GM19351 (cell line): ENCODE measurements around the gene AMBRA1.

Experiments
- ATAC-seq: cut with Tn5 transposase; IDR thresholded peaks from one replicate; pipeline ENCODE4 v1.9.1; 2021; ENCODE audit warnings: mild to moderate bottlenecking, moderate library complexity; ENCODE audit not compliant: unreplicated experiment

The AMBRA1 gene

DNA sequence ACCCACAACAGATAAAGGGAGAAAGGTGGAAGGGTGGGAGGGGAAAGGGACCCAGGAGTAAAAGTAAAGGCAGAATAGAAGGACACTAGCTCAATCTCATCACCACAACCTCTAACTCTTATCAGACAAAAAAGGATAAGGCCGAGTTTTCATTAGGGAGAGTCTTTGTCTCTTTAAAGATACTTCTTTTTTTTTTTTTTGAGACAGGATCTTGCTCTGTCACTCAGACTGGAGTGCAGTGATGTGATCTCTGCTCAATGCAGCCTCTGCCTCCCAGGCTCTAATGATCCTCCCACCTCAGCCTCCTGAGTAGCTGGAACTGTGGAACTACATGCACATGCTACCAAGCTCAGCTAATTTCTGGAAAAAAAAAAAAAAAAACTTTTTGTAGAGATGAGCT is 116.7 kb downstream of the AMBRA1 start:
- no peak for ATAC-seq

DNA sequence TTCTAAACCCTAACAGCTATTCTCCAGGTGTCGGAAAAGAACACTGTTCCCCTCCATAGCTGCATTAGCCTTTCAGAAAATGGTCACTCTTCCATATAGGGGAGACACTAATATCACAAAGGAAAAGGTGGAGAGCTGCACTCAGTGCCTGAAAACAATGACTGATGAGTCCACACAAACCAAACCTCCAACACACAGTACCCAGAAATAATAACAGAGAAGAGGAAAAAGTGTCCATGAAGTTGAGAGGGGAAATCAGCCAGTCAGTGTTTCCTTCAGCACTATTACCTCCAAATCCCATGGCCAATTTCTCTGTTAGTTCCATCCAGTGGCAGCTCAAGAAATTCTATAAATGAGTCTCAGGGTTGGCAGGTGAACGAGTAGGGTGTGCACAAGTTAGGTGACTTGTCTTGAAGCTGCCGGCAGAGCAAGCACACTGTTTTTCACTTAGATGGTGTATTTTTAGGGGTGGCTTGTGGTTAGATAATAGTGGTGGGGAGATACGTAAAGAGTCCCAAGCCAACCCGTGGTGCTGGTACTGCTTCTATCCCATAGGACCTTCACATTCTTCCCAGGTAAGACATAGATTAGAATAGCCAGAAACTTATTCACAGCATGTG is 117.8 kb downstream of the AMBRA1 start:
- ATAC-seq, result peak; percentile 74

DNA sequence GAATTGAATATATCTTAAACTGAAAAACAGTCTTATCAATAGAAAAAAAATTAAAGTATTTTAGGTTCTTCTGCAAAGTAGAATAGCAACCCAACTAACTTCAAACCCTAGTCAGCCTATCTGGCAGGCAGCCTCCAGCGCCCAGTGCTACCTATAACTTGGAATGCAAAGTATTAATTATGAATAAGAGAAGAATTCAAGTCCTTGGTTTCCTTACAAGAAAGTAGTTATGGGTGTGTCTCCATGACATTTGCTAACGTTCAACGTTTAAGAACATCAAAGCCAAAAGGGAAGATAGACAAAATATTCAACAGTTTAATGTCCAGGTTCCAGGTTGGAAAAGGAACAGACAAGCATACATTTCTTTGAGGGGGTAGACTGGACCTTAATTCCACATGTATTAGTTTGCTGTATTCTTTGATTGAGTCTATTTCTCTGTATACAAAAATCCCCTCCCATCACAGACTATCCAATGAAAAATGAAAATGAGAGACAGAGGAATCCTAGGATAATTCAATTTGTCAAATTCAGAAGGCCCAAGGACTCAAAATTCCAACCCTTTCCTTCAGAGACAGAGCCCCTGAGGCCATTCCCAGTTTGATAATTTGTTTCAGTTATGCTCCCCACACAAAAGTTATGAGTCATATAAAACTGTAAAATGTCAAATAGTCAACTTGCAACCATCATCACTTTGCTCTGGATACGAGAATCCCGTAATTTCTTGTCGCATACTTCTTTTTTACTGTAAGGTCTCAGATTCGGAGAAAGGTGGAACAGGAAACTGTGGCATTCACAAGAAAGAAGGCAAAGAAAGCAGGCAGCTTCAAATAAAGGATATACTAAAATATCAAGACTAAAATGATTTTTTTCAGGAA is 118.5 kb downstream of the AMBRA1 start:
- no peak for ATAC-seq

DNA sequence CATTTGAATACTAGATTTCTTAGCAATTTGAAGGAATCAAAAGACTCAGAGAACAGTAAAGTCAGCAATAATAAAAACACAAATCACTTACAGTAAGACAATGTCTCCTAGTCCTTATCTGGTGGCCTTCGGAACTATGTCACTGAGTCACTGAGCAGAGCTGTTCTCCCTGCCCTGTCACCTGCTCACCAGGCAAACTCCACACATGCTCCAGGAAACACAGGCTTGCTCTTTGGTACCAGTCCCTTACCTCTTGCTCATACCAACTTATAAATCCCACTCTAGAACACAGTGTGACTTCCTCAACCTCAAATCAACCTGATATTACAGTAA is 121.2 kb downstream of the AMBRA1 start:
- no peak for ATAC-seq

DNA sequence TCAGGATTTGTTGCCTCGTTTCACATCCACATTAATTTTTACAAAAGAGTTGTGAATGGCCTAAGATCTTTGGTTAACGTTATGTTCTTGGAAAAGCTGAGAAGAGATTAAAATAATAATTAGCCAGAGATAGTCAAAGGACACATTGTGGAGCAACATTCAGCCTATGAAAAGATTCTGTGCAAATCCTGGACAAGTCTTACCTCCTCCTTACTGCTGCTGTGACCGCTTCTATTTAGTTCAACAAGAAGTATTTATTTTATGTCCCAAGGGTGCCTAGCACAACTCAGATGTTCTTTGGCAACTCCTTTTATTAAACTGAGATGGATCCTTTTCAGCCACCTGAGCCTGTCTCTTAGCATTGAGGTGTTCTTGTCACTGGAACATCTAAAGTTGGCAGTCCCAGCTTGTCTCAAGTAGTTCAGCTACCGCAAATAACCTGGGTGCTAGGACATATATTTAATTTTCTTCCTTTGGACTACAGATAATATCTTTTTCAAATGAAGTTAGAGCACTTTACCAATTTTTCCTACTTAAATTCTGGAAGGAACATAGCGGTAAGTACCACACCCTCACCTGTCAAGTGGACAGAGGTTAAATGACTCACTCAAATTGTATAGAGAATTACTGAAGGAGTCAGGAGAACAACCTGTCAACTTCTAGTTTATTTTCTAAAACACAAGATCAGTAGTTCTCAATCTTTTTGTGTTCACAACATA is 121.7 kb downstream of the AMBRA1 start:
- no peak for ATAC-seq

DNA sequence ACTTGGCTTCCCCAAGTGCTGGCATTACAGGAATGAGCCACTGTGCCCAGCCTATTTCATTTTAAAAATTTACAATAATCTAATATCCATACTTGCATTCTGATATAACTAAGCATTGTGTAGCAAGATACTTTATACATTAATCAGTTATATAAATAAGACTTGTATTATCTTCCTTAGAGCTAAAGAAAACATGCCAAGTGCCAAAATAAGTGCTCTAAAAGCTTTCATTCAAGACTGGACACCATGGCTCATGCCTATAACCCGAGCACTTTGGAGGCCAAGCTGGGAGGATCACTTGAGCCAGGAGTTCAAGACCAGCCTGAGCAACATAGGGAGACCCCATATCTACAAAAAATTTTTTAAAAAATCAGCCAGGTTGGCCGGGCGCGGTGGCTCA is 123.9 kb downstream of the AMBRA1 start:
- no peak for ATAC-seq

DNA sequence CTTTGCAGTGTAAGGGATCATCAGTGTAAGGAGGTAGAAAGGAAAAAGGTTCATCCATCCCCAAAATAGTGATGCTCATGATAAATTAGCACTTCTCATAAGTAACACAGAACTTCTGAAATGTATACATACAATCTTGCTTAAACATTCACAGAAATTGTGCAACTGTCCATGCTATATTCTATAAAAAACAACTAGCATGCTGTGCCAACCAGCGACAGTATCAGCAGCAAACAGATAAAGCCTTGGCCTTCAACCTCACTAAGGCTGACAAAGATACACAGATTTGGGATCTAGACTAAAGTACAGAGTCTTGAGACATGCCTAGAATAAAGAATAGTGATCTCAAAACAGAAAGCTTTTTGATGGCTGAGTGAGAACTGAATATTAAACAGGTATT is 128.1 kb downstream of the AMBRA1 start:
- no peak for ATAC-seq

DNA sequence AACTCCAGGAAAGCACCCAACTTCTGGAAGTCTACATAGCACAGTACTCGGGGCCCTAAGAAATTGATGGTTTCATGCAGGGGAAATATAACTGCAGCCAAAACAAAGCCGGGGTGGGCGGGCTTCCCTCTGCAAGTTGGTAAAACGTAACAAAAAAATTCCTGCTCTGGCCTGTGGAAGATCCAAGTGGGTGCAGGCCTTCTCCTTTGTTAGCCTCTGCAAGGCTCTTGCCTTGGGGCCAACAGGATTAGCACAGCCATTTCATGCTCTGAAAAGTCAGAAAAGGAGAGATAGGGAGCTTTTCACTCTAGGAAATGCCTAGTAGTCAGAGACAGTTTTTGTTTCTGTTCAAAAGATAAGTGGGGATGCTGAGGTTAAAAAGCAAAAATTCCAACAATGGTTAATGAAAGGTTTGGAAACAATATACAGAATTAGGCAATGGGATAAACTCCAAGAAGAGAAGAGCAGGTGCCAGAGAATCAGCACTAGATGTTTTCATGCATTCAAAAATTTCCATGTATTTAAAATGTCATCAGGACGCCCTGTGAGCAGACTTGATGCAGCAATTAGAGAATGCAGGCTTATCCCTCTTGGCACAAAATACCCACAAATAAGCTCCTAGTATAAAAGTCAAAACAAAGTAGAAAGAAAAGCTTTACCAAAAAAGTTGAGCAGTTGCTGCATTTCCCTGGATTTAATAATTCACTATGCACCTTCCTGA is 130.0 kb downstream of the AMBRA1 start:
- ATAC-seq, result no peak

DNA sequence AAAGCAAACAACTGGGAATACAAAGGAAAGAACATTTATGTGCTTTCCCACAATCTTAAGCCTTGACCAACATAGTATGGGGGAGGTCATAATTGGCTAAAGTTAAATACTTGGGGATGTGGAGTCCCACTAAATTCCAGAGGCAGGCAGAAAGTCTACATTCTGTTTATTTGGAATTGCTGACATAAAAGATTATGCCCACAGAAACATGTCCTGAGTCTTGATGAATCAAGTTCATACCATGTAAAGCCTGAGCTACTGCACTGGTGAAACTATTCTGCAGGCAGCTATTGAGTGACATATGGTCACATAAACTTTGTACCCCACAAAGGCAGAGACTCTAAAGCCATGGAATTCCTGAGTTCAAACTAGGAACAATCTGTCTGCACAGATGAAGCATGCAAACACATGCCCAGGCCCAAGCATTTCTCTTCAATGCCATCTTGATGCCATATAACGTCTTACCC is 132.3 kb downstream of the AMBRA1 start:
- ATAC-seq, result no peak

DNA sequence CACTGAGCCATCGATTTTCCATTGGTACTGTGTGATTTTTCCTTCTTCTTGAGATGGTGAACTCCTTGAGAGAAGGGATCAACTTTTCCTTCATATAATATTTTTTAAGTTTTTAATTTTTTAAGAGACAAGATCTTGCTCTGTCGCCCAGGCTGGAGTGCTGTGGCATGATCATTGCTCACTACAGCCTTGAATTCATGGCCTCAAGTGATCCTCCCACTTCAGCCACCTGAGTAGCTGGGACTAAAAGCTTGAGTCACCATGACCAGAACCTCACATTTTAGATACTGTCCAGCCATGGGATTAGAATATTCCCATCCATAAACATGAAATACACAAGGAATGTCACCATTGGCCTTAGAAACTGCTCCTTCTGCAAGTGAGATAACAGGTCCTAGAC is 135.3 kb downstream of the AMBRA1 start:
- ATAC-seq, result no peak

DNA sequence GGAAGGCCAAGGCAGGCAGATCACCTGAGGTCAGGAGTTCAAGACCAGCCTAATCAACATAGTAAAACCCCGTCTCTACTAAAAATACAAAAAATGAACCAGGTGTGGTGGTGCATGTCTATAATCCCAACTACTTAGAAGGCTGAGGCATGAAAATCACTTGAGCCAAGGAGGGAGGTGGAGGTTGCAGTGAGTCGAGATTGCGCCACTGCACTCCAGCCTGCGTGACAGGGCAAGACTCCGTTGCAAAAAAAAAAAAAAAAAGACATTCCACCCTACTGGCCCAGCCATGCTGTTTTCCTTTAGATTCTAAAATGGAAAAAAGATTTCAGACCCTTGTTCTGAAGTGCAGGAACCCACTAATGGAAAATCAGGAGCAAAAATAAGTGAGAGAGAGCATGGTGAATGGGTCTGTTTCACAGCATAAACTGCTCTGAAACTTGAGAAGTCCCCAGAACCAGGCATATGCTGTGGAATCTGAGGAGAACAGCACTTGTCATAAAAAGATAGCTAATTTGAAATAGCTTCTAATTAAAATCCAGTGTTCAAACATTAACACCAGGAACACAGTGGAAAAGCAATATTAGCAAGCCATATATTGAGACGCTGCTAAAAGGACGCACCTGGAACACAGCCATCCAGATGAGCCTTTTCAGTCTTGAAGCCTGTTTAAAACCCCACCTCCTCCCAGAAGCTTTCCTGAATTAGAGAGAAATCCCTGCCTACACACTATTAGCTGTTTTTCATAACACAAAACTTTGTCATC is 136.0 kb downstream of the AMBRA1 start:
- ATAC-seq, result no peak

DNA sequence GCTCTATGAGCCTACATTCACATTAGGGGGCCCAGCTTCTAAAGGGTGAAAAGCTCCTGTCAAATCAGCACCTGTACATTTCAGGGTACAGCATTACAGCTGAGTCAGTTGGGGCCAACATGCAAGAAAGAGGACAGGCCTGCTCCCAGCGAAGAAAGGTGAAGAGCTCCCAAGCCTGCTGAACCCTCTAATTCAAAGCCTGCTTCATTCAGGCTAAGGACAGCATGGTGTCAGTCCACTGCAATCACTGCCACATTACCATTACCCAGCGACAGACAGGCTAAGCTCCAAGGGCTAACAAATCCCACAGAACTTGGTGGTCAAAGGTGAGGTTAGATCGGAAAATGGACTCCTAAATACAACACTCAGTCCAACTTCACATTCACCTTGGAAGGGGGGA is 136.8 kb downstream of the AMBRA1 start:
- no peak for ATAC-seq

DNA sequence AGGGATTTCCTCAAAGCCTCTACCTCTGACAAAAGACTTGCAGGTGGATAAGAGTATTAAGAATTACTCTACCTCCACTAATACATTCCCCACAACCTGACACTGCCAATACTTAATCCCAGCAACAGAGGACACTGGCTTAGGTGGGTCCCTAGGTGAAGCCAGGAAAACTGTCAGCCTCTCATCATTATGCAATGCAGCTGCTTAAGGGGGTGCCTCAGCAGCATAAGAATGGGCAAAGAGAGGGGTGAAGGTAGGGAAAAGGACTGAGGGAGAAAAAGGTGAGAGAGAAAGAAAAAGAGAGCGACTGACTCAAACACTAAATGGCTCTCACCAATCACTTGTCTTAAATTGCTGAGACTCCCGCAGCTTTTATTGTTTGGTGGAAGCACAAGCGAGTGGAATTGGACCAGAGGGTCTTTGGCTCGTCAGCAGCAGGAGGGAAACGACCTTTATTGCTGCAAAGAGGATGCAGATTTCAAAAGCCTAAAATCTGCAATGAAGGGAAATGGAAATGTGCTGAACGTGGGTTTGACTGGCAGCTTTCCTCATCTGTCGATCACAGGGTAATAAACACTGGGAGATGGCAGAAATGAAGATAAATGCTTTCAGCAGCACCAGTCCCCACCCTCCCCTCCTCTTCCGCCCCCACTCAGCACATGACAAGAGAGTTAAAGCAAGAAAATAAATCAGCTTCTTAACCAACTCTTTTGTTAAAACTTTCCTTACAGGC is 137.4 kb downstream of the AMBRA1 start:
- no peak for ATAC-seq

DNA sequence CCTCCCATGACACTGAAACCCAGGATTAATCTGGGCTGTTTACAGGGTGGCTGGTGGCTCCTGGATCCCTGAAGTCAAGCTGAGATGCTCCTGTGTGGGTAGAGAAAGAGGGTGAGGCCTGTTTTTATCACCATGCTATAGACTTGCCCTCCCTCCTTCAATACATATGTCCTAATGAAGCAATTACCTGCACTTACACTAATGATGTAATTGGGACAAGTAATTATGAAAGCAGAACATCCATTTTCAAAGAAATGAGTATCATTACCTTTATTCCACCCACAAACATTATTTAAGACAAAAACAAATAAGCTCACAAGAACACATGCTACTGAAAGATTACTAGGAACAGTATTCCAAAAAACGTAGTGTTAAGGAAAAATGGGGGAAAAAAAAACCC is 138.0 kb downstream of the AMBRA1 start:
- ATAC-seq, result no peak

DNA sequence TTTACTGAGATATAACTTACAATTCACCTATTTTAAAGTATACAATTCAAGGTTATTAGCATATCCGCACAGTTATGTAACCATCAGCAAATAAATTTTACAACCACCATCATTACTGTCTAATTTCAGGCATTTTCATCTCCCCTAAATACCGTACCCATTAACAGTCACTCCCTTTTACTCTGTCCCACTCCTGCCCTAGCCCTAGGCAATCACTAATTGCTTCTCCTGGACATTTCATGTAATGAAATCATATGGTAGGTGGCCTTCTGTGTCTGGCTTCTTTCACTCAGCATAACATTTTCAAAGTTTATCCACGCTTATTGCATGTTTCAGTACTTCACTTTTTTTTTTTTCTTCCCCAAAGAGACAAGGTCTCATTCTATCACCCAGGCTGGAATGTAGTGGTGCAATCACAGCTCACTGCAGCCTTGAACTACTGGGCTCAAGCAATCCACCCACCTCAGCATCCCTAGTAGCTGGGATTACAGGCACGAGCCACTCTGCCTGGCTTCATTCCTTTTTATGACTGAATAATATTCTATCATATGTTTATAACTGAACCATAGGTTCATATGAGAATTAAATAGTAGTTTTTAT is 140.8 kb downstream of the AMBRA1 start:
- ATAC-seq, result no peak

DNA sequence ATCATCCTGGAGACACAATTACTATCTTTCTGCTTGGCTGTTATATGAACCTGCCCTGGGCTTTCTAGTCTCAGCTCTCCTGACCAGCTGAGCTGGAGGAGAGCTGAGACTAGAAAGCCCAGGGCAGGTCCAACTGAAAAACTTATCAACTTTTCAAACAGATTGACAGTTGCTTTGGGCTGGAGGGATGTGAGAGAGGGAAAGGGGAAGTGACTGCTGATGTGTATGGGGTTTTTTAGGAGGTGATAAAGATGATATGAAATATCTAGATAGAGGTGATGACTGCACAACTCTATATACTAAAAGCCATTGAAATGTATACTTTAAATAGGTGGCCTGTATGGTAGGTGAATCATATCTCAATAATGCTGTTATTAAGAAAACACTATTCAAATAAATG is 142.1 kb downstream of the AMBRA1 start:
- ATAC-seq, result no peak

DNA sequence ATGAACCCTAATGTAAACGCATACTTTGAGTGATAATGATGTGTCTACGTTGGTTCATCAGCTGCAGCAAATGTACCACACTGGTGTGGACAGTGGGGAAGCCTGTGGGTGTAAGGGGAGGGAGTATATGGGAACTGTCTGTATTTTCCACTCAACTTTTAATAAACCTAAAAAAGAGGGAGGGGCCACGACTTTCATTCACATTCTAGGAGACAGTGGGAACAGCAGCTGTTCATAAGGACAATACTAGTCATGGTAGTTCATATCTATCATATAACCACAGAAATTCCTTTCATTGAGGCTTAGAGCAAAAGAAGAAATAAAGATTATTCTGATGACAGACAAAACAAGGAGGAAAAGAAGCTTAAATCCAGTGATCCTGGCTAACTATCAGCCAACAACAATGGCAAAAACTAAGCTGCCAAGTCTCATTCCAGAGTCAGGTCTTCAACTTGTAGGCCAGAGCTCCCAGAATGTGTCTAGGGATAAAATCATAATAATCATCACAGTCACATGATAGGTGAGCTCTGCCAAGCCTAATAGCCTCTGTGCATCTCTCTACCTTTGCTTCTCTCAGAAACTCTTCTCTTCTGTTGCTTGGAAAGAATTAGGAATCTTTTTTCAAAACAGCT is 142.9 kb downstream of the AMBRA1 start:
- no peak for ATAC-seq

DNA sequence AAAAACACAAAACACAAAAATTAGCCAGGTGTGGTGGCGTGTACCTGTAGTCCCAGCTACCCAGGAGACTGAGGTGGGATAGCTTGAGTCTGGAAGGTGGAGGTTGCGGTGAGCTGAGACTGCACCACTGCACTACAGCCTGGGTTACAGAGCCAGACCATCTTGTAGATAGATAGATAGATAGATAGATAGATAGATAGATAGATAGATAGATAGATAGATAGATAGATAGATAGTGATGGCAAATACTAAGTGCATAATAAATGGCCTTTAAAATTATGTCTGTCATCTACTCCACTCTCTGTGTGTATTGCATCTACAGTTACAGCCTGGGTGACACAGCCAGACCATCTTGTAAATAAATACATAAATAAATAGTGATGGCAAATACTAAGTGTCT is 146.3 kb downstream of the AMBRA1 start:
- no peak for ATAC-seq
